Stimulated activated CD8-positive, alpha-beta memory T cell treated with anti-CD3 and anti-CD28 coated beads, Interleukin-12 subunit alpha, Interleukin-12 subunit beta, amount 100 ng/mL, for 4 hours (primary cell): ENCODE results near the gene MYPOP.
A peak's percentile ranks its signal among the peaks of the same experiment; 100 is the strongest.

ENCODE experiments used
- DNase-seq: peaks from one replicate; pipeline ENCODE4 v3.0.0-alpha.2; 2020; ENCODE audit warnings: low read depth

MYPOP gene, protein sequence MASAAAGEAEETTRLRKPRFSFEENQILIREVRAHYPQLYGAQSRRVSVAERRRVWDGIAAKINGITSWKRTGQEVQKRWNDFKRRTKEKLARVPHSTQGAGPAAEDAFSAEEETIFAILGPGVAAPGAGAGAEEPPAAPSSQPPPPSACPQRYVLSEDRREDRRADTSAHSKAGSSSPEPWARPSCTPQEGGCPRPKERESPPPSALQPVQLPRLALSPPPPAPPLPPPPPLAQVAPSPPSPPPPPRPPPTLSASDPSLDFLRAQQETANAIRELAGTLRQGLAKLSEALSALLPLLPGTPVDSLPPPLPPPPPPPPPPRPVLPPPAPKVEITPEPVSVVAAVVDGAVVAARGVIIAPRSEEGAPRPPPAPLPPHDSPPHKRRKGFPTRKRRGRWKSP

DNA sequence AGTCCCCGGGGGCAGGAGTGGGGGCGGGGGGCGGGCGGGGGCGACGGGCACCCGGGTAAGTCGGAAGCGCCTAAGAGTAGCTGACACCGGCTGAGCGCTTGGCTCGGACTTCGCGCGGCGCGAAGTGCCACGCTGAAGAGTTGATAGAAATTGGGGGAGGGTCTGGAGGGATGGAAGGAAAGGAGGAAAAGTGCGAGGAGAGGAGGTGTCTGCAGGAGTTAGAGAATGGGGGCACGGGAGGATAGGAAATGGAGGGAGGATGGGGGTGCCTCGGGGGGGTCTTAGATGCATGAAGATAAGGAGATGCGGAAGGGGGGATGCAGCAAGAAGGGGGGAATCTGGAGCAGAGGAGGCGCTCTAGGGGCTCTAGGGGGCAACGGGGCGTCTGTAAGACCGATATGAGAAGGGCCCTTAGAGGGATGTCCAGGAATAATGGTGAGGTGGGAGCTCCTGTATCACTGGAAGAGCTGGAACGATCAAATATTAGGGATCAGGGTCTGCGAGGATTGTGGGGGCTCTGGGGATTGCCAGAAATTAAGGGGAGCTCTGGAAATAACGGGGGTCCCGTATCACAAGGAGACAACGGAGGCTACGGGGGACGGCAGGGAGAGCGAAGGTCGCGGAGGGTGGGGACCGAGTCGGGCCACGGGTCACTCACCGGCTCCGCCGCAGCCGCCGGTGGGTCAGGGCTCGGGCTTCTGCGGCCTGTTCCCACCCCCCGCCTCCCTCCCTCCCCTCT lies at the start of gene MYPOP:
Gene MYPOP, minus strand, starts transcription at position 702 of the 739 bp plus-strand sequence. CDS start 840 bp downstream, outside the sequence.
- no peak for DNase-seq

DNA sequence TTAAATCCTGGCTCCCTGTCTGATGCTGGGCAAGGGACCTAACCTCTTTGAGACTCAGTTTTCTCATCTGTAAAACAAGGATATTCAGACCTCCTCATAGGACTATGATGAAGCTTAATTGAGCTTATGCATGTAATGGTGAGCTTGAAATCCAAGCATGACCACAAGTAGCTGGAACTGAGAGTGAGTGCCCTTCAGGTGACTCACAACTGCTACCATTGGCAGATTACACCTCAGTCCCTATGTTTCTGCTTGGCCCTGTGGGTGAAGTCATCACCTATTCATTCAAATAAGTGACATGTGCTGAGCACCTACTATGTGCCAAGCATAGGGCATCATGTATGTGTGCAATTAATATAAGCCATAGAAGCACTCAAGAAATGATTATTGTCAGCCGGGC lies 45.5 kb upstream of the MYPOP start:
- no peak for DNase-seq

DNA sequence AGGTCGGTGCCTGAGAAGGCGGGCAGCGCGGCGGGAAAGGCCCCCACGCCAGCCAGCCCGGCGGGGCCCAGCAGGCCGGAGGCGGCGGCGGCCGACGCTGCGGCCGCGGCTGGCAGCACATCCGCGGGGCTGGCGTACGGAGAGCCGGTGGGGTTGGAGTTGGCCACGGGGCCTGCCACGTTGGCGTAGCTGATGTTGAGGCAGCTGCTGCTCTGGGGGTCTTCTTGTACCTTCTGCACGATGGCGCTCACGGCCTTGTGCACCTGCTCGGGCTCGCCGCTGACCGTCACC lies 38.0 kb upstream of the MYPOP start:
- no peak for DNase-seq

DNA sequence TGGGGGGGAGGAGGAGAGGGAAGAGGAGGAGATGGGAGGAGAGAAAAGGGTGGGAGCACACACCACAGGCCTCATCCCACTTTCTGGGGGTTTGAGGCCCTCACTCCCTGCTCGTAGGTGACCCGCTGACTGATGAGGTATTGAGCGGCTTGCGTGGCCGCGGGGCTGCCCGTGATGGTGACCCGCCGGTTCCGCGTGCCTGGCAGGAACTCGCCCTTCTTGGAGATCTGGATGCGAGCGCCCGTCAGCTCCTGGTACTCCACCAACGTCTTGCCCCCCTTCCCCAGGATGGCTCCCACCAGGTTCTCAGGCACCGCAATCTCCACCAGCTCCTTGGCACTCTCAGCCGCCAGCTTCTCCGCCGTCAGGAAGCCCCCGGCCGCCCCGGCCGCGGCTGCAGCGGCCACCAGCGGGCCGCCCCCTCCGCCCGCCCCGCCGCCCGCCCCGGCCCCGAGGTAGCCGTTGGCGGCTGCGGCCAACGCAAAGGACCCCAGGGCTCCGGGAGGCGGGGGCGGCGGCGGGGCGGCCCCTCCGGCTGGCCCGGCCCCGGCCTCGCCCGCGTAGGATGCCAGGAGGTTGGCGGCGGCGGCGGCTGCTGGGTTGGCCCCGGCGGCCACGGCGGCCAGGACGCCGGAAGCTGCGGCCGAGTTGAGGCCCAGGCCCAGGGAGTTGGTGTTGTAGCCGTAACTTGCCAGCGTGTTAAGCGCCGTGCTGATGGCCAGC lies 37.5 kb upstream of the MYPOP start:
- DNase-seq: no peak

DNA sequence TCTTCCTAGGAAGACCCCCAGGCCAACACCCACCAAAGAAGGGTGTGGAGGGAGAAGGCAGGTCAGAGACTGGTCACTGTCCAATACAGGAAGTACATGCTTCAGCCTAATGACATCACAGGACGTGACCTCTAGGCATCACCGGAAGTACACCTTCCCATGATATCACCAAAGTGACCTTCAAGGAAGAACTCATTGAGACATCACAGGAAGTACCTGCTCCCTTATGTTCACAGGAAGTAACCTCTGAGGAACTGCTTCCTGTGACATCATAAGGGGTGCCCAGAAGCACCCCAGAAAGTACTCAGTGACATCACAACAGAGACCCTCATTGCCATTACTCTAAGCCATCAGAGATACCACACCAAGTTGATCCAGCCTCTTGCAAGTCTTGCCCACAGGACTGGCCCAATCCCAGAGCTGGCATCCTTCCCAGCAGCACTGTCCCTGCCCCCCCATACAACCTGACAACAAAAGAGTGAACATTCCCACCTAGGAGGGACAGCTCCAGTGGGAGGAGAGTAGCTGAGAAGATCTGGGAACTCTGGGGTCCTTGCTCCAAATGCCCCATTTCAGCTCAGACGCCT lies 36.4 kb upstream of the MYPOP start:
- no peak for DNase-seq

DNA sequence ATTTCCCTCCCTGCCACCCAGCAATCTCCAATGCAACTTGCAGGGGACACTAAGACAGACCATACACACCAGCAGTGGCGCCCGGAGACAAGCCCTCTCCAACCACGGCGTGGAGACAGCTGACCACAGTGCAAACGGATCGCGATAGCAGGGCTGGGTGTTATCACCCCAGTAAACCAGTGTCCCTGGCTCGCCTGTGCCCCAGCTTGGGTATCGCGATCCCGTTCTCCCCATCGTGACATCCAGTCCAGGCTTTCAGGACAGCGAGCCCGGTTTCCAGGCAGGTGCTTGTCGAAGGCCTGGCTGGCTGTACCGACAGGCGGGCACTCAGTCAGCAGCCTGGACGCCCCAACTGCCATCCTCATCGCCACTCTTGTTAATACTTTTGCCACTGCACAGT lies 32.9 kb upstream of the MYPOP start:
- DNase-seq: no peak

DNA sequence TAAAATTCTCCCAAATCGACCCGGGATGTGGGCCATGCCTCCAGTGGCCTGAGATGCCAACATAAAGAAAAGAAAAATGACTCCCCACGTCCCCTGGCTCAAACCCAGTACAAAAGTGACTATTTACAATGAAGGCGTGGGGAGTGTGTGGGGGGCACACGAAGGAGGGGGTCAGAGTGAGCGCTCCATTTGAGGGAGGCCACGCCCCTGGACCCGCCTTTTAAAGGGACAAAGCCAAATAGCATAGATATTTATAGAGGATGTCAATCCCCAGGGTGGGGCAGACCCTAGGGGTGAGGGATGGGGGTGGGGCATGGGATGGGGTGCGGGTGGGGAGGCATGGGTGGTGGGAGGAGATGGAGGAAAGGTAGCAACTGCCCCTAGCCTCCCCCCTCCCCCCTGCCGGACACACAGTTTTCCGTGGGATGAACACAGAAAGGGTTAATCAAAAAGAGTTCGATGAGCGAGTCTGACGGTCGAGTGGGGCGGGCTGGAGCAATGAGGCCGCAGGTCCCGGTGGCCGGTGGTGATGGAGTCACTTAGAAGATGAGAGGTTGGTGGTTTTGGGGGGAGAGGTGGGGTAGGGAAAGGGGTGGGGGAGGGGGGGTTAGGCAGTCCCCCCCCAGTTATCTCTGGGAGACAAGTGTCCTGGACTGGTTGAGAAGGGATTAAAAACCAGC lies 32.3 kb upstream of the MYPOP start:
- no peak for DNase-seq

DNA sequence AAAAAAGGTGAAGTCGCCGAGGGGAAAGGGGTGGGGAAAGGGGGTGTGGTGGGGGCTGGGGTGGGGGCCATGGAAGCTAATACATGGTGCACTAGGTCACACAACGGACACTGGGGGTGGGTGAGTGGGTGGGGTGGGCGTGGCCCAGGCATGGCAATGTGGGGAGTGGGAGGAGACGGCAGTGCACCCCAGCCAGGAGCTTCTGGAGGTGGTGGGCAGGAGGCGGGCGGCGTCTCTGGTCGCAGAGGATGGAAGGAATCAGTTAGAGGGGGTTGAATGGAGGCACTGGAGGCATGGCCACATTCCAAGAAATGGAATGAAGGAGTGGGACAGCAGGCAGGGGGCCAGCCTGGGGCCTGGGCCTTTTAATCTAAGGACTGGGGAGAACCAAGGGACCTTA lies 31.3 kb upstream of the MYPOP start:
- DNase-seq: no peak

DNA sequence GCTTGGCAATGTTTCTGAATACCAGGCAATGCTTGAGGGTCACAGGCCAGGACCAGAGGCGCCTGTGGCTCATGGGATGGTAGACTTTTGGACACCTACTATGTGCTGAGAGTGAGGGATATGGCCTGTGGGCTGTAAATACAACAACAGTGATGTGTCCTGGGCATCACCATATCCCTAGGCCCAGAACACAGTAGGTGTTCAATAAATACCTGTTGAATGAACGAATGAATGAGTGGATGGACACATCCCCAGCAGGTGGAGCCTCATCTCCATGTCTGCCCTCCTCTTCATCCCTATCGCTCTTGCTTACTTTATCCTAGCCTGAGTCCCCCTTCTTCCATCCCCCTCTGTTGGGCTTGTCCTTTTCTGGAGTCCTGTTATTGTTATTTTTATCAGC lies 28.6 kb upstream of the MYPOP start:
- no peak for DNase-seq

DNA sequence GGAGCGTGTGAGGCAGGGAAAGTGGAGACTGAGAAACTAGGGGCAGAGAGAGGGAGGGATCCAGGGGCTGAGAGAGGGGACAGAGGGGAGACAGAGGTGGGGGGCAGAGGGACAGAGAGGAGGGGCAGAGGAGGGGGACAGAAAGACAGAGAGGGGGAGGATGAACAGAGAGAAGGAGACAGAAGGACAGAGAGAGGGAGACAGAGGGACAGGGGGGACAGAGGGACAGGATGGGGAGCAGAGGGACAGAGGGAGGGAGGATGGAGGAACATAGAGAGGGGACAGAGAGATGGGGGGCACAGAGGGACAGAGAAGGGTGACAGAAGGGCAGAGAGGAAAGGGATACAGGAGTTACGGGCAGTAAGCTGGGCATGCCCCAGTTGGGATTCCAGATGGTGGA lies 26.8 kb upstream of the MYPOP start:
- DNase-seq: no peak

DNA sequence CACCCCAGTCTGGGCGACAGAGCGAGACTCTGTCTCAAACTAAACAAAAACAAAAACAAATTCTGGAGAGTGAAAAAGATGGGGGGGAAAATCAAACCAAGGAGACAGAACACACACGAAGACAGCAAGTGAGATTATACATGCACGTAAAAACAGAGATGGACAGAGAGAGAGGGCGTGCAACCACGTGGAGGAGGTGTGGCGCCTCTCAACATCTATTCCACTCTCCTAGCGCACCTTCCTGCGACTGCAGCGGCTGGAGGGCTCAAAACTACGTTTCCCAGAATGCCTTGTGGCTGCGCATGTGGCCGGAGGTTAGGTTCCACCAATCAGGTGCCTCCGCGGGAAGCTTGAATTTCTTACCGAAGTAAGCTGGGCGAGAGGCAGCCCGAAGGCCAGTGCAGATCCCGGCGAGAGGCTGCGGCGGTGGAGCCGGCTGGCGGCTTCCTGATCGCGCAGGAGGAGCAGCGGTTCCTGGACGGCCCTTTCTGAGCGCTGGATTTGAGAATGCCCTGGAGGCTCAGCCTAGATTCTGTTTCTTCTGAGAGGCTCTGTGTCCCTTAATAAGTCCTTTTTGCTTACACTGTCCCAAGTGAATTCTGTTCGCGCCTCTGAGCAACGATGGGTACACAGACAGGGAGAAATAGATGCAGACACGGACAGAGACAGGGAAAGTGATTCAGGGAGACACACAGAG lies 25.3 kb upstream of the MYPOP start:
- DNase-seq: peak; percentile 64

DNA sequence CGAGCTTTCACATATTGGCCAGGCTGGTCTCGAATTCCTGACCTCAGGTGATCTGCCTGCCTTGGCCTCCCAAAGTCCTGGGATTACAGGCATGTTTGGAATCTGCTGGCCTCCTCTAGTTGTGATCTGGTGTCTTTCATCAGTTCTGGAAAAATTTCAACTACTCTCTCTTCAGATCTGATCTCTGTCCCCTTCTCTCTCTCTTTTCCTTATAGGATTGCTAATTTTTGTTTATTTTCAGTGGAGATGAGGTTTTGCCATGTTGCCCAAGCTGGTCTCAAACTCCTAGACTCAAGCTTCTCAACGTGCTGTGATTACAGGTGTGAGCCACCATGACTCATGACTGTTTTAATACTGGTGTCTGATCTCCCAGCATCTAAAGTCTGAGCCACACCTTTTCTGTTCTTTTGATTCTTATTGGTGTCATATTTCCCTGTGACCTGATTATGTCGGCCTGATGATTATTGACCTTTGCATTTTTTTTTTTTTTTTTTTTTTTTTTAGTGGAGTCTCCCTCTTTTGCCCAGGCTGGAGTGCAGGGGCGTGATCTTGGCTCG lies 22.6 kb upstream of the MYPOP start:
- DNase-seq: no peak

DNA sequence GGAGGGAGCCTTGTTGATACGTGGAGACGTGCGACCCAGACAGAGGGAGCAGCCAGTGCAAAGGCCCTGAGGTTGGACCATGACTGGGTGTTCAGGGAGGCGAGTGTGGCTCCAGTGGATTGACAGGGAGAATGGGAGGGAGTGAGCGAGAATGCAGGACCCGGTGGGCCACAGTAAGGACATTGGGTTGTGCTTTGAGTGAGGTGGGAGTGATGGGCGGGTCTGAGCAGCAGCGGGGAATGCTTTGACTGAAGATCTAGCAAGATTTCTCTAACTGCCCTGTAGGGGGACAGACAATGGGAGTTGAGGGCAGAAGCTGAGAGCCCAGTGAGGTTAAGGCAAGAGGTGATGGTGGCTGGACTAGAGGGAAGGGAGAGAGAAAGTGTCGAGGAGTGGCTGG lies 19.9 kb upstream of the MYPOP start:
- DNase-seq: no peak

DNA sequence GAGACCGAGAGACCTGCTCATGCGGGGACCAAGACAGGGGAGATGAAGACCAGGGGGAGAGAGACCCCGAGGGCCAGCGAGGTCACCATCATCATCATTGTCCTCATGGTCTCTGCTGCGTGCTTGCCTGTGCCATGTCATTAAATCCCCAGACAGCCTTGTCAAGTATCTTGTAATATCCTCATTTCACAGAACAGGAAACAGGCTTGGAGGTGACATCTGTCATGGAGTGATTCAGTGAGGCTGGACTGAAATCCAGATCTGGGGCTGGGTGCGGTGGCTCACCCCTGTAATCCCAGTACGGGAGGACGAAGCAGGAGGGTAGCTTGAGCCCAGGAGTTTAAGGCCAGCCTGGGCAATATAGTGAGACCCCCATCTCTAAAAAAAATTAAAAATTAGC lies 18.0 kb upstream of the MYPOP start:
- no peak for DNase-seq

DNA sequence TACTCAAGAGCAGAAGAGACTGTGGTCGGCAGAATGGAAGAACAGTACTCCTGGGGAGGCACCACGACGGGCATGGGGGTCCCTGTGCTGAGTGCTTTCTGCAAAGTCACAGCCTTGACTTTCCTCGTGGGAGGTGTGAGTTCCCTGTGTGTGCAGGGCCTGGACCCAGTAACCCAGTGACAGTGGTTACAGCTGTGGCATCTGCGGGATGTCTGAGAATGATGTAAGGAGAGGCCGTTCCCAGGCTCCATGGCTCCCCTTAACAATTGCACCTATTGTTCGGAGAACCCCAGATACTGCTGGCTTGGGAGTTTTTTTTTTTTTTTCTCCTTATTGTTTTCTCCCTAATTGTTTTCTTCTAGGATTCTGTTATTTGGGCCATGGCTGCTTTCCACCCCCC lies 17.3 kb upstream of the MYPOP start:
- no peak for DNase-seq

DNA sequence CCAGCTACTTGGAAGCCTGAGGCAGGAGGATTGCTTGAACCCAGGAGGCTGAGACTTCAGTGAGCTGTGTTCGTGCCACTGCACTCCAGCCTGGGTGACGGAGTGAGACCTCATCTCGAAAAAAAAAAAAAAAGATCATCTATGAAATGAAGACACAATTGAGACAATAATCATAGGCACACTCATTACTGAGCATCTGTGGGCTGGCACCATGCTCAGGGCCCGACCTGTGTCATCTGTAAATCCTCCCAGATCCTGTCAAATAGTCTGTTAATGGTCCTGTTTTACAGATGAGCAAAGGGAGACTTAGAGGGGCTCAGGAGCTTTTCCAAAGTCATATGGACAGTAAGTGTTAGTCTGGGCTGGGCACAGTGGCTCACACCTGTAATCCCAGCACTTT lies 16.3 kb upstream of the MYPOP start:
- DNase-seq: no peak

DNA sequence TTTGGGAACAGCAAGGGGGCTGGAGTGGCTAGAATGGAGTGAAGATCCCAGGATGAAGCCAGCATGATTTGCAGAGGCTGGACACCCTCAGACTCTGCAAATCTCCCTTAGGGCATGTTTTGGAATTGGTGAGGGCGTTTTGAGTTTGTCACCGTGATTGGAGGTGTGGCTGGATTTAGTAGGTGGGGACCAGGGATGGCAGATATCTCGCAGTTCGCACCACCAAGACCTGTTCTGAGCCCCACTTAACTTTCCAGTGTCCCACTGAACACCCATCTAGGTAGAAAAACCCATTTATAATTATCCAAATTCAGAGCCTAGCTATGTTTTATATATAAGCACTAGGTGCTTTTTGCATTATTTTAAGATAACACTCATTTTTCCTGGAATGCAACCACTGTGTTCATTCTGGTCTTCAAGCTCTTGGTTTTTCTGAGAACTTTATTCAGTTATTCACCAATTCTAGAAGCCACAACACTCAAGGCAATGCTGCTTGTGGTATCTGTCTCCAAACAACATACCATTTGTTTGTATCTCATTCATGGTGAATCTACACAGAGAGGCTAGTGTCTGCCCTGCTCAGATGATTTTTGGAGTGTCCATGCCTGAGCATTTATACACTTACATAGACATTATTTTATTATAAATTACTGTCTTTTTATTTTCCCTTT lies 15.1 kb upstream of the MYPOP start:
- no peak for DNase-seq

DNA sequence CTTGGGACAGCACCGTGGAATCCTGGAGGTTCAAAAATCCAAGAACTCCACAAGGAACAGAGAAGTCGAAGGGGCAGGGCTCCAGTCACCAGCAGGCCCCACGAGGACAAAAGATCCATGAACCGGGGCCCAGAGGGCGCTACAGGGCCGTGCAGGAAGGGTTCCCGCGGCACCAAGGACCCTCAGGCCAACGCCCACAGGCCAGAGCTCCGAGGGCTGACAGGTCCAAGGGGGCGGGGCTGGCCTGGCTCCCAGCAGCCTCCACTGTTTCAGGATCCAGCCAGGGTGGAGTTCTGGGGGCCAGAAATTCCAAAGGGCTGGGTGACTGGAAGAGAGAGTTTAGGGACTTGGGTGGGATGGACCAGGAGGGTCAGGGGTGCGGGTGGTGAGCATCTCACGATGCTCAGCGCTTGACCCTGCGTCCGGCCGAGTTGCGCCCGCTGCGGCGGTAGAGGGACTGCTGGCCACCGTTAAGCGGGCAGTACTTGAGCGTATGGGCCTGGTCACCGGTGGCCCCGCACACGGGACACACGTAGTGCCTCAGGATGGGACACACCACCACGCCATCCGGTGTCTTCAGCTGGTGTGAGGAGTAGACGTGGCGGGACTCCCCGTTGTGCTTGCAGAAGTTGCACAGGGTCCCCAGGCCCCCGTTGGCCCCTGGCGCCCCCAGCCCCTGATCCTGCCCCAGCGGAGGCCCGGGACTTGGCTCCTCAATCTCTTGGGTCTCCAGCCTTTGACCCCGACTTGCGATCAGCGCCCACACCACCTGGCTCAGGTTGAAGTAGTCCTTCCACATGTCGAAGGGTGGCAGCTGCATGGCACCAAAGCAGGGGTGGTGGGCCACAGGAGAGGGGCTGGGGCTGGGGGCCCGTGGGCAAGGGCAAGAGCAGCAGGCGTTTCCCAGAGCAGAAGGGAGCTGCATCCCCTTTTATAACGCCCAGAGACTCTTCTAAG lies 11.7 kb upstream of the MYPOP start, which contains the start of gene NANOS2:
Gene NANOS2, minus strand, starts transcription at position 905 of the 957 bp plus-strand sequence. Its CDS starts 85 bp downstream, at position 820.
- no peak for DNase-seq

DNA sequence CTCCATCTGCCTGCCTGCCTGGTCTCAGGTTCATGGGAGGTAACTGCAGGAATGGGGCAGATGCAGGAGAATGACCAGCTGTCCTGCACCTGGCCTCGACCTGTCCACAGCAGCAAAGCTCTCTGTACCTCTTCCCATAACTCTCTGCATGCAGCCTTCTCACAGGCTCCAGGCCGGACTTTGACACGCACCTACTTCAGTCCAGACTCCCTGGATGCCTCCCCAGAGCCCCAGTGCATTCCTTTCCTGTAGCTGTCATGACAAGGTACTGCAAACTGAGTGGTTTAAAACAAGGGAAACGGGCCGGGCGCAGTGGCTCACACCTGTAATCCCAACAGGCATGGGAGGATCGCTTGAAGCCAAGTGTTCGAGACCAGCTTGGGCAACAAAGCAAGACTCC lies 8.9 kb upstream of the MYPOP start:
- no peak for DNase-seq
